ENCODE results near the gene CDH13. TPM values are rescaled to one million over a fixed set of nuclear protein-coding genes. Genes with fewer than 3 reads are reported as not detected.

Gene CDH13
- total and polyA plus RNA-seq, 9 of the 15 experiments (the other 6 are each of a cell fraction or from before 2014, with no cell fraction given), result 0.03 TPM; not detected in 8

DNA sequence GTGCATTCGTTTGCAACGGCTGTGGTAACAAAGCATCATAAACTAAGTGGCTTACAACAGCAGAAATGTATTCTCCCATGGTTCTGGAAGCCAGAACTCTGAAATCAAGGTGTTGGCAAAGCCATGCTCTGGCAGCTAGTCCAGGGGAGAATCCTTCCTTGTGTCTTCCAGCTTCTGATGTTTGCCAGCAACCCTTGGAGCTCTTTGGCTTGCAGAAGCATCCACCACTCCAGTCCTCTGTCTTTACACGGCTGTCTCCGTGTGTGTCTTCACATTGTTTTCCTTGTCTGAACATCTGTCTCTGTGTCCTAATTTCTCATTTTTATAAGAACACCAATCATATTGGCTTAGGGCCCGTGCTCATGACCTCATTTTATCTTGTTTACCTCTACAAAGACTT is 915.7 kb downstream of the CDH13 start (continued):
- no peak for TF ChIP-seq ETS2 (tag; IDR thresholded peaks at IDR 0.05; ENCODE audit: borderline replicate concordance, poor library complexity, severe bottlenecking)

DNA sequence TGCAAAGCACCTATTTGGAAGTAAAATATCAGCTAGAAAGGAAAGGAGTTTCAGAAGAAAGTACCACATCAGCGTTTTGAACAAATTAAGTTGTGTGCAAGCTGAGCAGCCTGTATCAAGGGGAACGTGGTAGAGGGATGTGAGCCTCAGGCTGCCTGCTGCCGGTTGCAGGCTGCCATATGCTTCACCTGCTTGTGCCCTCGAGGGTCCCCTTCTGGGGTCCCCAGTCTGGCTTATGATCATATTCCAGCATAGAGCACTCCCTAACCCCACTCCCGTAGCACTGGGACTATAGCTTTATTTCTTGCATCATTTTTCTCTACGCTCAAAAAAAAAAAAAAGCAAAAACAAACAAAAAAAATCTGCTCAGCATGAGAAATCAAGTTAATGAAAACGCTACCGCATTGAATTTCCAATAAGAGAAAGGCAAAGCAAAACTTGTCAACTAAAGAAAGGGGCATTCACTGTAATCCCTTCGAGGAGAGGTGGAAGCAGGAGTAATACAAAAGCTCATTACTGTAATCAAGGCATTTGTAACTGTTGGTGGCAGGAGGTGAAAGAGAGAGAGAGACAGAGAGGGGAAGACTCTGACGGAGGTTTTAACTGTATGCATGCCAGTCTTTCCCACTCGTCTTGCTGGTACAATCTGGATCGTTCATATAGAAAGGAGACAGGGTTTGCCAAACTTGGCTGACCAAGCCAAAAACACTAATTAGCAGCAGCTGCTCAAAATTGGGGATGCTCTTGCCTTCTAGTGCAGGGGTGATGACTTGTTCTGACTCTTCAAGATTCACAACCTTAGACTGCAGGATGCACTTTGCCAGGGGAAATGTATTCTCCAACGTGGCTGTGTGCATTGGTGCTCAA is 922.8 kb downstream of the CDH13 start:
- no peaks in the 10 kb centered on the region for H3K27me3 ChIP-seq (ENCODE audit: control insufficient read depth in 2 of 2, insufficient read depth in 2 of 2, low read length in 2 of 2)
- FAIRE-seq, result no peak
- no TSS peak for BruUV-seq (replicated peaks)
- no peak overlapping the region for H2AFZ ChIP-seq (ENCODE audit: low read depth, low read length)
- ChIA-PET POLR2A (interaction anchor here (0.6 kb wide), 2 partner anchors 68 to 604 kb away, joined by 3 read pairs; no protein-coding TSS in a partner anchor), CTCF (ENCODE audit: low intra/inter-chr PET ratio) (no interaction called here)
- intact Hi-C loops (cut with micrococcal nuclease) (no loop called here), in situ Hi-C loops (cut with MboI) (no loop called here)
- no peaks in the 10 kb centered on the region for H3K9me3 ChIP-seq (replicated peaks; ENCODE audit: control insufficient read depth, insufficient read depth, low read depth, low read length)
- ATAC-seq, result no peak
- H3K9me1 ChIP-seq (ENCODE audit: control insufficient read depth, insufficient read depth, low read length), result no peaks in the 10 kb centered on the region
- no peak for DNase-seq (ENCODE audit: extremely low read depth in 1 of 4, low spot score in 3 of 4)
- no peak for TF ChIP-seq ZFP36 (IDR thresholded peaks at IDR 0.05; ENCODE audit: low read depth, low read length, partially characterized antibody)
- TF ChIP-seq, protein P1, sequence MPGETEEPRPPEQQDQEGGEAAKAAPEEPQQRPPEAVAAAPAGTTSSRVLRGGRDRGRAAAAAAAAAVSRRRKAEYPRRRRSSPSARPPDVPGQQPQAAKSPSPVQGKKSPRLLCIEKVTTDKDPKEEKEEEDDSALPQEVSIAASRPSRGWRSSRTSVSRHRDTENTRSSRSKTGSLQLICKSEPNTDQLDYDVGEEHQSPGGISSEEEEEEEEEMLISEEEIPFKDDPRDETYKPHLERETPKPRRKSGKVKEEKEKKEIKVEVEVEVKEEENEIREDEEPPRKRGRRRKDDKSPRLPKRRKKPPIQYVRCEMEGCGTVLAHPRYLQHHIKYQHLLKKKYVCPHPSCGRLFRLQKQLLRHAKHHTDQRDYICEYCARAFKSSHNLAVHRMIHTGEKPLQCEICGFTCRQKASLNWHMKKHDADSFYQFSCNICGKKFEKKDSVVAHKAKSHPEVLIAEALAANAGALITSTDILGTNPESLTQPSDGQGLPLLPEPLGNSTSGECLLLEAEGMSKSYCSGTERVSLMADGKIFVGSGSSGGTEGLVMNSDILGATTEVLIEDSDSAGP (CRISPR knock-in tag; IDR thresholded peaks at IDR 0.05), result no peak
- no peak for TF ChIP-seq GABPB1 (CRISPR knock-in tag; IDR thresholded peaks at IDR 0.05)
- TF ChIP-seq HDGF (IDR thresholded peaks at IDR 0.05), result no peak
- TF ChIP-seq ETS2 (tag; IDR thresholded peaks at IDR 0.05; ENCODE audit: borderline replicate concordance, poor library complexity, severe bottlenecking), result no peak
- TF ChIP-seq MTF1 (CRISPR knock-in tag; IDR thresholded peaks at IDR 0.05; ENCODE audit: borderline replicate concordance), result no peak
- TF ChIP-seq TFAM (CRISPR knock-in tag; conservative IDR thresholded peaks at IDR 0.05), result no peak
- TF ChIP-seq HIVEP1 (CRISPR knock-in tag; IDR thresholded peaks at IDR 0.05), result no peak
- no peak for TF ChIP-seq CHCHD3 (CRISPR knock-in tag; IDR thresholded peaks at IDR 0.05)
- TF ChIP-seq, protein P2, sequence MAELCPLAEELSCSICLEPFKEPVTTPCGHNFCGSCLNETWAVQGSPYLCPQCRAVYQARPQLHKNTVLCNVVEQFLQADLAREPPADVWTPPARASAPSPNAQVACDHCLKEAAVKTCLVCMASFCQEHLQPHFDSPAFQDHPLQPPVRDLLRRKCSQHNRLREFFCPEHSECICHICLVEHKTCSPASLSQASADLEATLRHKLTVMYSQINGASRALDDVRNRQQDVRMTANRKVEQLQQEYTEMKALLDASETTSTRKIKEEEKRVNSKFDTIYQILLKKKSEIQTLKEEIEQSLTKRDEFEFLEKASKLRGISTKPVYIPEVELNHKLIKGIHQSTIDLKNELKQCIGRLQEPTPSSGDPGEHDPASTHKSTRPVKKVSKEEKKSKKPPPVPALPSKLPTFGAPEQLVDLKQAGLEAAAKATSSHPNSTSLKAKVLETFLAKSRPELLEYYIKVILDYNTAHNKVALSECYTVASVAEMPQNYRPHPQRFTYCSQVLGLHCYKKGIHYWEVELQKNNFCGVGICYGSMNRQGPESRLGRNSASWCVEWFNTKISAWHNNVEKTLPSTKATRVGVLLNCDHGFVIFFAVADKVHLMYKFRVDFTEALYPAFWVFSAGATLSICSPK (IDR thresholded peaks at IDR 0.05; ENCODE audit: borderline replicate concordance), result no peak
- TF ChIP-seq, protein P3, sequence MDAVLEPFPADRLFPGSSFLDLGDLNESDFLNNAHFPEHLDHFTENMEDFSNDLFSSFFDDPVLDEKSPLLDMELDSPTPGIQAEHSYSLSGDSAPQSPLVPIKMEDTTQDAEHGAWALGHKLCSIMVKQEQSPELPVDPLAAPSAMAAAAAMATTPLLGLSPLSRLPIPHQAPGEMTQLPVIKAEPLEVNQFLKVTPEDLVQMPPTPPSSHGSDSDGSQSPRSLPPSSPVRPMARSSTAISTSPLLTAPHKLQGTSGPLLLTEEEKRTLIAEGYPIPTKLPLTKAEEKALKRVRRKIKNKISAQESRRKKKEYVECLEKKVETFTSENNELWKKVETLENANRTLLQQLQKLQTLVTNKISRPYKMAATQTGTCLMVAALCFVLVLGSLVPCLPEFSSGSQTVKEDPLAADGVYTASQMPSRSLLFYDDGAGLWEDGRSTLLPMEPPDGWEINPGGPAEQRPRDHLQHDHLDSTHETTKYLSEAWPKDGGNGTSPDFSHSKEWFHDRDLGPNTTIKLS (IDR thresholded peaks at IDR 0.05; ENCODE audit: borderline replicate concordance, low read depth), result no peak
- no peak overlapping the region for H3K27ac ChIP-seq (ENCODE audit: extremely low read depth, low read depth, low read length)
- no peak overlapping the region for H3K4me2 ChIP-seq (ENCODE audit: insufficient read depth, low read length)
- H3K79me2 ChIP-seq (ENCODE audit: control insufficient read depth, insufficient read depth, low read length), result no peaks in the 10 kb centered on the region
- no peak overlapping the region for H3K9ac ChIP-seq (ENCODE audit: insufficient read depth in 1 of 2, low read depth in 2 of 2, low read length in 2 of 2)
- no peaks in the 10 kb centered on the region for H3K4me1 ChIP-seq (replicated peaks in 1 of 2; ENCODE audit: control insufficient read depth in 2 of 2, insufficient read depth in 2 of 2, low read length in 2 of 2)
- WGBS (ENCODE audit: insufficient coverage, low coverage, missing lambda C conversion rate), result 0% methylated on average over 13 of the region's 13 CpGs
- no peak overlapping the region for H3K4me3 ChIP-seq
- H3K36me3 ChIP-seq (ENCODE audit: control insufficient read depth, insufficient read depth, low read length), result no peaks in the 10 kb centered on the region
- H4K20me1 ChIP-seq (replicated peaks; ENCODE audit: control insufficient read depth, insufficient read depth, low read length), result no peaks in the 10 kb centered on the region

Data from K562 (cell line).